ENCODE data around the gene TMEM131. TPM values are rescaled to one million over a fixed set of nuclear protein-coding genes. Genes with fewer than 3 reads are reported as not detected.
A peak's percentile ranks its signal among the peaks of the same experiment; 100 is the strongest.

The TMEM131 gene
- polyA plus RNA-seq, 3 donors = 7.0 to 23.6 (median 8.2) TPM

DNA sequence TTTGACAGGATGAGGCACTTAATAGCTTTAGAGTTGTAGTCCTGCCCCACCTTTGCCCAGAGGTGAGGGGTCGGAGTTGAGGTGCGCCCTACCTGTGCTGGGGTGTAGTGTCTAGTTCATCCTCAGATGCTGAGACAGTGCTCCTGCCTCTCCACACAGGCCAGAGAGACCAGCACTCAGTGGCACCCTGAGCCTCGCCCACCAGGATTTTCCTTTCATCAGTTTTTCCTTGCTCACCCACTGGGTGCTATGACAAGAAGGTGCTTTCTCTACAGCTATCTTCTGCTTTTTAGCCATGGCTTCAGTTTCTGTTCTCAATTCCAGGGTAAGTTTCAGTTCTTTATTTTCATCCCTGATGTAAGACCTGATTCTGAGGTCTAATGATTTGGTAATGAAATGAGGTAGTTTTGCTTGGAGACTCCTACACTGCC lies 16.8 kb upstream of the TMEM131 start:
- peak overlapping the region; percentile 12 for H3K9ac ChIP-seq (ENCODE audit: insufficient read depth, low read length, poor library complexity, severe bottlenecking)
- no peaks in the 10 kb centered on the region for H3K9me3 ChIP-seq (replicated peaks in 1 of 2; ENCODE audit: control insufficient read depth in 1 of 2, insufficient read depth in 1 of 2, low read length in 2 of 2)
- peak overlapping the region; percentile 85 to 96 (median 94) for H3K27ac Mint-ChIP-seq
- H4K20me1 ChIP-seq (ENCODE audit: insufficient read depth, low read length) = no peaks in the 10 kb centered on the region
- H3K36me3 ChIP-seq (replicated peaks in 1 of 2; ENCODE audit: control insufficient read depth in 1 of 2, insufficient read depth in 2 of 2, low read length in 2 of 2) = no peaks in the 10 kb centered on the region
- peak overlapping the region in 1 of 2 donors; percentile 21 for H3K4me3 Mint-ChIP-seq
- DNase-seq = peak; percentile 86 to 95 (median 95)
- H3K4me1 ChIP-seq (ENCODE audit: control insufficient read depth in 1 of 2, insufficient read depth in 2 of 2, low read length in 2 of 2) = peaks cover 60 to 71% of the 10 kb centered on the region in 2 donors
- TF ChIP-seq, protein P1, sequence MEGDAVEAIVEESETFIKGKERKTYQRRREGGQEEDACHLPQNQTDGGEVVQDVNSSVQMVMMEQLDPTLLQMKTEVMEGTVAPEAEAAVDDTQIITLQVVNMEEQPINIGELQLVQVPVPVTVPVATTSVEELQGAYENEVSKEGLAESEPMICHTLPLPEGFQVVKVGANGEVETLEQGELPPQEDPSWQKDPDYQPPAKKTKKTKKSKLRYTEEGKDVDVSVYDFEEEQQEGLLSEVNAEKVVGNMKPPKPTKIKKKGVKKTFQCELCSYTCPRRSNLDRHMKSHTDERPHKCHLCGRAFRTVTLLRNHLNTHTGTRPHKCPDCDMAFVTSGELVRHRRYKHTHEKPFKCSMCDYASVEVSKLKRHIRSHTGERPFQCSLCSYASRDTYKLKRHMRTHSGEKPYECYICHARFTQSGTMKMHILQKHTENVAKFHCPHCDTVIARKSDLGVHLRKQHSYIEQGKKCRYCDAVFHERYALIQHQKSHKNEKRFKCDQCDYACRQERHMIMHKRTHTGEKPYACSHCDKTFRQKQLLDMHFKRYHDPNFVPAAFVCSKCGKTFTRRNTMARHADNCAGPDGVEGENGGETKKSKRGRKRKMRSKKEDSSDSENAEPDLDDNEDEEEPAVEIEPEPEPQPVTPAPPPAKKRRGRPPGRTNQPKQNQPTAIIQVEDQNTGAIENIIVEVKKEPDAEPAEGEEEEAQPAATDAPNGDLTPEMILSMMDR (IDR thresholded peaks at IDR 0.05) = no peak
- H3K4me2 ChIP-seq (replicated peaks; ENCODE audit: extremely low read depth, low read length, poor library complexity, severe bottlenecking) = peak overlapping the region; percentile 61
- H3K27me3 ChIP-seq (ENCODE audit: control insufficient read depth in 2 of 2, insufficient read depth in 2 of 2, low read length in 2 of 2) = no peaks in the 10 kb centered on the region
- intact Hi-C loops (cut with micrococcal nuclease) = loop anchor here (5.0 kb wide), 2 partner anchors 75 to 120 kb away; partner anchors contain the start of gene VWA3B (in 2 of the 2)
- peaks cover 2 to 16% (median 6%) of the 10 kb centered on the region in 3 donors for H3K27me3 Mint-ChIP-seq (ENCODE audit: low read depth in 3 of 3)
- H3K9me3 Mint-ChIP-seq = peaks cover 0 to 1% (median 0%) of the 10 kb centered on the region in 7 donors
- no peak overlapping the region for H2AFZ ChIP-seq (ENCODE audit: insufficient read depth, low read depth, low read length, poor library complexity, severe bottlenecking)
- no peaks in the 10 kb centered on the region for H3K79me2 ChIP-seq (ENCODE audit: insufficient read depth, low read length)
- peaks cover 0 to 6% of the 10 kb centered on the region in 2 donors for H3K36me3 Mint-ChIP-seq
- peaks cover 68% of the 10 kb centered on the region for H3K4me1 Mint-ChIP-seq
- H3K4me3 ChIP-seq (replicated peaks in 1 of 3; ENCODE audit: low read depth in 2 of 3, low read length in 3 of 3) = peak overlapping the region in 1 of 3 experiments; percentile 33
- WGBS (ENCODE audit: insufficient coverage) = 0% methylated on average over 1 of the region's 3 CpGs
- peak overlapping the region; percentile 81 to 86 for H3K27ac ChIP-seq (ENCODE audit: low read depth in 1 of 2, low read length in 2 of 2)

GRCh38 chr2:98009887-98010760 lies 14.4 kb upstream of the TMEM131 start:
- H3K27me3 ChIP-seq (ENCODE audit: control insufficient read depth in 2 of 2, insufficient read depth in 2 of 2, low read length in 2 of 2) = no peaks in the 10 kb centered on the region
- intact Hi-C loops (cut with micrococcal nuclease) = loop anchor here (5.0 kb wide), 2 partner anchors 77 to 122 kb away; partner anchors contain the start of gene VWA3B (in 2 of the 2)
- H3K9me3 ChIP-seq (replicated peaks in 1 of 2; ENCODE audit: control insufficient read depth in 1 of 2, insufficient read depth in 1 of 2, low read length in 2 of 2) = no peaks in the 10 kb centered on the region
- H2AFZ ChIP-seq (ENCODE audit: insufficient read depth, low read depth, low read length, poor library complexity, severe bottlenecking) = peak overlapping the region; percentile 33
- peak; percentile 18 to 44 (median 42) for DNase-seq
- H4K20me1 ChIP-seq (ENCODE audit: insufficient read depth, low read length) = no peaks in the 10 kb centered on the region
- no peak overlapping the region for H3K4me2 ChIP-seq (replicated peaks; ENCODE audit: extremely low read depth, low read length, poor library complexity, severe bottlenecking)
- Mint-ChIP-seq H3K27ac (peak overlapping the region; percentile 51 to 93 (median 86)), H3K36me3 (peaks cover 0 to 4% of the 10 kb centered on the region in 2 donors), H3K9me3 (peaks cover 0 to 1% (median 0%) of the 10 kb centered on the region in 7 donors), H3K27me3 (ENCODE audit: low read depth in 3 of 3) (peaks cover 0 to 11% (median 0%) of the 10 kb centered on the region in 3 donors), H3K4me1 (peaks cover 47% of the 10 kb centered on the region), H3K4me3 (peak overlapping the region in 1 of 2 donors; percentile 54)
- peak overlapping the region in 1 of 3 experiments; percentile 3 for H3K4me3 ChIP-seq (replicated peaks in 1 of 3; ENCODE audit: low read depth in 2 of 3, low read length in 3 of 3)
- TF ChIP-seq, protein P1 (IDR thresholded peaks at IDR 0.05) = no peak
- peak overlapping the region; percentile 10 to 66 for H3K27ac ChIP-seq (ENCODE audit: low read depth in 1 of 2, low read length in 2 of 2)
- no peak overlapping the region for H3K9ac ChIP-seq (ENCODE audit: insufficient read depth, low read length, poor library complexity, severe bottlenecking)
- no peaks in the 10 kb centered on the region for H3K36me3 ChIP-seq (replicated peaks in 1 of 2; ENCODE audit: control insufficient read depth in 1 of 2, insufficient read depth in 2 of 2, low read length in 2 of 2)
- 78% methylated on average over 1 of the region's 10 CpGs for WGBS (ENCODE audit: insufficient coverage)
- peaks cover 45 to 53% of the 10 kb centered on the region in 2 donors for H3K4me1 ChIP-seq (ENCODE audit: control insufficient read depth in 1 of 2, insufficient read depth in 2 of 2, low read length in 2 of 2)
- H3K79me2 ChIP-seq (ENCODE audit: insufficient read depth, low read length) = no peaks in the 10 kb centered on the region
